NCI-H524 (cell line): ENCODE data around the gene OR52E5.

ENCODE experiments used
- DNase-seq, 2 experiments: peaks; one replicate each; lab custom pipeline; 2025; lab: John Stamatoyannopoulos, UW

The OR52E5 gene

GRCh38 chr11:5933116-5933515 lies 40.1 kb downstream of the OR52E5 start:
- no peak for DNase-seq

GRCh38 chr11:5937868-5938602 lies 45.0 kb downstream of the OR52E5 start:
- DNase-seq = no peak

- no peak for DNase-seq
Measured at GRCh38 chr11:5938603-5938965, 45.6 kb downstream of the OR52E5 start.

GRCh38 chr11:5940748-5941147 lies 47.7 kb downstream of the OR52E5 start:
- no peak for DNase-seq

GRCh38 chr11:5941951-5942350 lies 48.9 kb downstream of the OR52E5 start, which contains the start of gene OR56A3:
TSS of gene OR56A3 (plus strand) at chr11:5942251. CDS start at chr11:5947347, 5,096 bp downstream.
- no peak for DNase-seq
